ENCODE data around the gene THUMPD2. TPM values are rescaled to one million over a fixed set of nuclear protein-coding genes. Genes with fewer than 3 reads are reported as not detected.

The THUMPD2 gene
- total RNA-seq, 1 donor from 2014 or later: 18.7 TPM

GRCh38 chr2:39757156-39757555 is 21.9 kb downstream of the THUMPD2 start:
- Mint-ChIP-seq H3K27ac (no peak overlapping the region), H3K4me3 (ENCODE audit: low read depth) (no peak overlapping the region), H3K9me3 (ENCODE audit: low read depth) (no peaks in the 10 kb centered on the region), H3K27me3 (no peaks in the 10 kb centered on the region), H3K36me3 (ENCODE audit: insufficient read depth) (peaks cover 26% of the 10 kb centered on the region), H3K4me1 (ENCODE audit: low read depth) (no peaks in the 10 kb centered on the region)
- DNase-seq (ENCODE audit: low spot score, unreplicated experiment): no peak
- TF ChIP-seq CTCF (IDR thresholded peaks at IDR 0.05; ENCODE audit: unreplicated experiment): no peak

GRCh38 chr2:39755466-39755865 is 23.6 kb downstream of the THUMPD2 start:
- no peak for TF ChIP-seq CTCF (IDR thresholded peaks at IDR 0.05; ENCODE audit: unreplicated experiment)

GRCh38 chr2:39743269-39743776 is 35.7 kb downstream of the THUMPD2 start:
- Mint-ChIP-seq H3K4me3 (ENCODE audit: low read depth) (no peak overlapping the region), H3K9me3 (ENCODE audit: low read depth) (no peaks in the 10 kb centered on the region), H3K4me1 (ENCODE audit: low read depth) (peaks cover 12% of the 10 kb centered on the region), H3K27me3 (no peaks in the 10 kb centered on the region), H3K27ac (no peak overlapping the region), H3K36me3 (ENCODE audit: insufficient read depth) (peaks cover 13% of the 10 kb centered on the region)
- DNase-seq (ENCODE audit: low spot score, unreplicated experiment): no peak
- TF ChIP-seq CTCF (IDR thresholded peaks at IDR 0.05; ENCODE audit: unreplicated experiment): no peak

More at GRCh38 chr2:39755466-39755865, 23.6 kb downstream of the THUMPD2 start:
- Mint-ChIP-seq H3K27me3 (no peaks in the 10 kb centered on the region), H3K4me1 (ENCODE audit: low read depth) (no peaks in the 10 kb centered on the region), H3K4me3 (ENCODE audit: low read depth) (no peak overlapping the region), H3K9me3 (ENCODE audit: low read depth) (no peaks in the 10 kb centered on the region), H3K27ac (no peak overlapping the region), H3K36me3 (ENCODE audit: insufficient read depth) (peaks cover 25% of the 10 kb centered on the region)
- DNase-seq (ENCODE audit: low spot score, unreplicated experiment): no peak

GRCh38 chr2:39741871-39742270 is 37.2 kb downstream of the THUMPD2 start:
- H3K4me1 Mint-ChIP-seq (ENCODE audit: low read depth): peaks cover 14% of the 10 kb centered on the region
- H3K4me3 Mint-ChIP-seq (ENCODE audit: low read depth): no peak overlapping the region
- no peak for TF ChIP-seq CTCF (IDR thresholded peaks at IDR 0.05; ENCODE audit: unreplicated experiment)
- H3K9me3 Mint-ChIP-seq (ENCODE audit: low read depth): no peaks in the 10 kb centered on the region
- H3K36me3 Mint-ChIP-seq (ENCODE audit: insufficient read depth): peaks cover 15% of the 10 kb centered on the region
- H3K27me3 Mint-ChIP-seq: no peaks in the 10 kb centered on the region
- H3K27ac Mint-ChIP-seq: no peak overlapping the region
- DNase-seq (ENCODE audit: low spot score, unreplicated experiment): no peak

GRCh38 chr2:39739386-39739785 is 39.7 kb downstream of the THUMPD2 start:
- TF ChIP-seq CTCF (IDR thresholded peaks at IDR 0.05; ENCODE audit: unreplicated experiment): no peak
- peak overlapping the region; percentile 40 for H3K27ac Mint-ChIP-seq

More at GRCh38 chr2:39739386-39739785, 39.7 kb downstream of the THUMPD2 start:
- no peak overlapping the region for H3K4me3 Mint-ChIP-seq (ENCODE audit: low read depth)
- H3K9me3 Mint-ChIP-seq (ENCODE audit: low read depth): no peaks in the 10 kb centered on the region
- H3K36me3 Mint-ChIP-seq (ENCODE audit: insufficient read depth): peaks cover 14% of the 10 kb centered on the region
- no peak for DNase-seq (ENCODE audit: low spot score, unreplicated experiment)
- no peaks in the 10 kb centered on the region for H3K27me3 Mint-ChIP-seq
- H3K4me1 Mint-ChIP-seq (ENCODE audit: low read depth): peaks cover 14% of the 10 kb centered on the region

Data from progenitor cell of endocrine pancreas (in vitro differentiated cells).